Measurements from ENCODE around the gene CHMP4B. TPM values are rescaled to one million over a fixed set of nuclear protein-coding genes. Genes with fewer than 3 reads are reported as not detected.

Gene CHMP4B
- total RNA-seq, 1 experiment from 2014 or later, result 87.5 TPM

- H3K9me3 ChIP-seq (ENCODE audit: control insufficient read depth, insufficient read depth, low read depth, low read length), result no peaks in the 10 kb centered on the region
- intact Hi-C loops (cut with micrococcal nuclease; ENCODE audit: unreplicated experiment) (no loop called here), in situ Hi-C loops (cut with HindIII; ENCODE audit: low pct_unique_long_range_greater_than_20kb, low sequenced_read_pairs) (no loop called here)
- no peak for ATAC-seq
- DNase-seq (ENCODE audit: low read depth, low spot score), result no peak
- no peak for TF ChIP-seq REST (IDR thresholded peaks at IDR 0.05; ENCODE audit: insufficient read depth in 1 of 2, low read depth in 2 of 2, low read length in 1 of 2)
- no peak for TF ChIP-seq TCF7L2 (IDR thresholded peaks at IDR 0.05; ENCODE audit: low read depth, low read length)
- no peak for TF ChIP-seq POLR2AphosphoS5 (IDR thresholded peaks at IDR 0.05; ENCODE audit: low read depth, low read length)
- TF ChIP-seq SIN3A (IDR thresholded peaks at IDR 0.05; ENCODE audit: borderline replicate concordance, insufficient read depth, low read depth, low read length), result no peak
- no peak for TF ChIP-seq CTCF (IDR thresholded peaks at IDR 0.05)
- no peak overlapping the region for H3K4me3 ChIP-seq (ENCODE audit: low read depth in 2 of 2, low read length in 2 of 2)
- no TSS peak for BruUV-seq (replicated peaks)
- H3K36me3 ChIP-seq (ENCODE audit: control insufficient read depth, insufficient read depth, low read length), result no peaks in the 10 kb centered on the region
- ChIA-PET POLR2A (interaction anchor here (0.6 to 0.9 kb wide), 2 partner anchors 74 to 282 kb away, joined by 3 to 7 read pairs; no protein-coding TSS in a partner anchor), CTCF (interaction anchor here (0.6 kb wide), 1 partner anchor 18 kb away, joined by 6 read pairs; no protein-coding TSS in a partner anchor)
- H3K4me1 ChIP-seq (ENCODE audit: control insufficient read depth, insufficient read depth, low read length), result peaks cover 4% of the 10 kb centered on the region
- H3K27me3 ChIP-seq (ENCODE audit: control insufficient read depth, insufficient read depth, low read length), result no peaks in the 10 kb centered on the region
- no peak overlapping the region for H3K27ac ChIP-seq (ENCODE audit: low read length)
Observed at GRCh38 chr20:33810259-33810658, 889 bp upstream of the CHMP4B start.

GRCh38 chr20:33811776-33812151, 616 bp downstream of the CHMP4B start:
- H3K9me3 ChIP-seq (ENCODE audit: control insufficient read depth, insufficient read depth, low read depth, low read length), result no peaks in the 10 kb centered on the region
- peak overlapping the region; percentile 90 for H3K27ac ChIP-seq (ENCODE audit: low read length)
- no TSS peak for BruUV-seq (replicated peaks)
- in situ Hi-C loops (cut with HindIII; ENCODE audit: low pct_unique_long_range_greater_than_20kb, low sequenced_read_pairs) (no loop called here), intact Hi-C loops (cut with micrococcal nuclease; ENCODE audit: unreplicated experiment) (no loop called here)
- H3K4me1 ChIP-seq (ENCODE audit: control insufficient read depth, insufficient read depth, low read length), result peaks cover 4% of the 10 kb centered on the region
- H3K4me3 ChIP-seq (ENCODE audit: low read depth in 2 of 2, low read length in 2 of 2), result peak overlapping the region; percentile 61 to 96
- DNase-seq (ENCODE audit: low read depth, low spot score) (no peak), ATAC-seq (peak; percentile 8; the same call in 1 of the 2 replicates)
- ChIA-PET POLR2A (no interaction called here), CTCF (interaction anchor here (0.7 kb wide), 1 partner anchor 19 kb away, joined by 4 read pairs; no protein-coding TSS in a partner anchor)
- TF ChIP-seq CTCF (IDR thresholded peaks at IDR 0.05), result no peak
- 0 out of 2 replicates have a peak, but pooled peaks have one; percentile 21 for TF ChIP-seq SIN3A (IDR thresholded peaks at IDR 0.05; ENCODE audit: borderline replicate concordance, insufficient read depth, low read depth, low read length)
- no peak for TF ChIP-seq TCF7L2 (IDR thresholded peaks at IDR 0.05; ENCODE audit: low read depth, low read length)
- TF ChIP-seq POLR2AphosphoS5 (IDR thresholded peaks at IDR 0.05; ENCODE audit: low read depth, low read length), result no peak
- no peak for TF ChIP-seq REST (IDR thresholded peaks at IDR 0.05; ENCODE audit: insufficient read depth in 1 of 2, low read depth in 2 of 2, low read length in 1 of 2)
- no peaks in the 10 kb centered on the region for H3K27me3 ChIP-seq (ENCODE audit: control insufficient read depth, insufficient read depth, low read length)
- H3K36me3 ChIP-seq (ENCODE audit: control insufficient read depth, insufficient read depth, low read length), result no peaks in the 10 kb centered on the region
